ENCODE data around the gene NFIA.

The NFIA gene

DNA sequence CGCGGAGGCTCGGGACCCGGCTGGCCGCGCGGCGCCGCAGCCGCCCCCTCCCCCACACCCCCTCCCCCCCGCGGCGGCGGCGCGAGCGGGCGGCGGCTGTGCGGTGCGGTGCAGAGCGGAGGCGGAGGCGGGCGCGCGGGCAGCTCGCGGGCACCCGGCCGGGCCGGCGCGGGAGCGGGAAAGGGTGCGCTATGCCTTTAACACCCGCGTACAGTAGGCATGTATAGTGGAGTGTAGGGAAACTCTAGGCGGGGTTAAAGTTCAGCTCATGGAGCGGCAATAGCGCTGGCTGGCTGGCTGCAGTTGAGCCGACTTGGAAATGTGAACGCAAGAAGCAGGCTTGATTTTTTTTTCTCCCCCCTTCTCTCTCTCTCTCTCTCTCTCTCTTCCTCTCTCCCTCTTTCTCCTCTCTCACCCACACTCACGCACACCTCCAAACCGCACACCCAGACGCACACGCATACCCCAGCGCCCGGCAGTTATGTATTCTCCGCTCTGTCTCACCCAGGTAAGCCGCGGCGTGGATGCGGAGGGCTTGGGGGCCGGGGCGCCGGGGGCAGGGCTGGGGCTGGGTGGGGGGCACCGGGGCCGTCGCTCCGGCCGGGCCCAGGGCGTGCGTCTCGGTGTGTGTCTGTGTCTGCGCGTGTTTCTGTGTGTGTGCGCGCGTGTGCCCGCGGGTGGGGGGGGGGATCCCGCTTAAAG lies at the start of gene NFIA:
Gene NFIA, plus strand, starts transcription at position 251 of the 702 bp plus-strand sequence.
- DNase-seq: peak; percentile 7 to 11

DNA sequence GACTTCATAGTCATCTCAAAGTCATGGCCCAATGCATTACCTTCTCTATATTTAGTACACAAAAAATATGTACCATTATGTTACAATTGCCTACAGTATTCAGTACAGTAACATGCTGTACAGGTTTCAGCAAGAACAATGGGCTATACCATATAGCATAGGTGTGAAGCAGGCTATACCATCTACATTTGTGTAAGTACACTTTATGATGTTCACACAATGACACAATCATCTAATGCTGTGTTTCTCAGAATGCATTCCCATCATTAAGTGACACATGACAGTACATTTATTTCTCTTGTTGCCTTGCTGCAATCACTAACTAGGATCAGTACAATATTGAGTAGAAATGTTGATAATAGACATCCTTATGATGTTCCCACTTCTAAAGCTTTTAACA lies 46.5 kb upstream of the NFIA start:
- no peak for DNase-seq

- no peak for DNase-seq
These were observed 39.8 kb upstream of the NFIA start for GRCh38 chr1:61042466-61043009.

DNA sequence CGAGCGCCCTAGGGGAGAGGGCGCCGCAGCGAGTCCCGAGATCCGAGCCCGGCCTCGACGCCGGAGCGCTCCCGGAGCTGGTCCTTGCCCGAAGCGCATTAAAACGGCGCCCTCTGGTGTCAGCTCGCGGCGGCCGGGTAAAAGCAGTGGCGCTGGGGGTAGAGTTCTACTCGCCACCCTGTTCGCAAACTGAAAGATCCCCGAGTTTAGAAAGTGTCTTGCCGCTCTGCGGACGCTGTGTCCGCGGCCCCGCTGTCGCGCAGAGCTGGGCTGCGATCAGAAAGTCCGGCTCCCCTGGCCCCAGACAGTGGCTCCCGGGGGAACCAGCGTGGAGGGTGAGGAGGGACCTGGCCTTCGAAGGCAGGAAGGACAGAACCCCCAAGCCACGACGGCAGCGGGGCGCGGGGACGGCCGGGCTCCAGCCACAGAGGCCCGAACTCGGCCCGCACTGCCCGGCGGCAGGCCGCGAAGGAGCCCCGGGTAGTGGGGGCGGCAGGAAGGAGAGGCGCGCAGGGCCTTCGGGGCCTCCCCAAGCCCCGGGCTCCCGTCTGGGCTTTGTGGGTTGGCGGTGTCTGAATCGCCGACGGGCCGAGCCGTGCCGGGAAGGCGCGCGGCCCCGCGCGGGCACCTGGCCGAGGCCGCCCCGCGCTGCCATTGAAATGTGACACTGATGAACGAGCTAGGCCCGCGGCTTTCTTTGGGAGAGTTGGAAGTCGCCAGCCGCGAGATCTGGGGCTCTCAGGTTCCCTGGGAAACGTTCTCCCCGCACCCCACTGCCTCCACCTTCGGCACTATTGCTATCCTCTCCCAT lies 39.1 kb upstream of the NFIA start:
- peak; percentile 73 to 84 for DNase-seq

- no peak for DNase-seq
These were observed 35.9 kb upstream of the NFIA start for GRCh38 chr1:61046434-61046833.

DNA sequence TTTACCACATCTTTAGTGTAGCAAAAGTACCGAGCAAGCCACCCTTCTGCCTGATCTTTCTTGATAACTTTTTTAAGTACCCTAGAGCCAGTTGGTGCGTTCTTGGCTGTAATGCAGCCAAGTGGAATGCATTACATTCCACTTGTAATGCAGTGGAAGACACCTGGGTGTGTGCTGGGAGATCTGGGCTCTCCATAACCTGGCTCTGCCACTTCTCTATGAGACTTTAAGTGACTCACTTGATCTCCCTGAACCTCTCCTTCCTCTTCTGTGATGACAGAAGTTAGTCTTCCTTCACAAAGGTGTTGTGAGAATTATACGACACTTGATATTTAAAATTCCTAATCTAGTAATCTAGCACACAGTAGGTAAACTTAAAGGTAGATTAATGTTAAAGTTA lies 35.3 kb upstream of the NFIA start:
- no peak for DNase-seq

DNA sequence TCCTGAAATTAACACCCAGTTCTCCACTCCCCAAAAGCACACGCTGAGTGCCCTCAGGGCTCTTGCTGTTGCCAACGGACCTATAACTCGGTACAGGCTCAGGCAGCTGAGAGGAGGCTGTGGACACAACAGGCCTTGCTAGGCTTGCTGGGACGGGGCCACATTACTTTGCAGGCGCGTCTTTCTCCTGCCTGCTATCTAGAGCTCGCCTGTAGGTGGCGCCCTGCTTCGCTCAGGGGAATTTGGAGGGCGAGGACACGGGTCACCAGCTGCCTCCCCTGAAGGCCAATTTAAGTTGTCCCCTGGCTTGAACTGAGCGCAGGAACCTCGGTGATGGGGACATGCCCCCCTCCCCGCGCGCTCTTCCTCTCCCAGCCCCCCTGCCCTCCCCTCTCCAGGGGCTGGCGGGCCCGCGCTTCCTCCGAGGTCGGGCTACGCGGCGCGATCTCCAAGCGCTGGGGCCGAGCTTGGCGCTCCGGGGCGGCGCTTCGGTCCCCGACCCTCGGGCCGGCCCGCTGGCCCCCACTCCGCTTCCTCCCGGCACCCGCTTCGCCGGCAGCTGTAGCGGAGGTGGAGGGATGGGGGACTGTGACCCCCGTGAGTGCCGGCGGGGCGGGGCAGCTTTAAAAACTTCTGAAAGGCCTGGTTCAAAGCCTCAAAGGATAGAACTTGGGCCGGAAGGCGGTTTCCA lies 32.4 kb upstream of the NFIA start:
- DNase-seq: peak; percentile 80 to 90

DNA sequence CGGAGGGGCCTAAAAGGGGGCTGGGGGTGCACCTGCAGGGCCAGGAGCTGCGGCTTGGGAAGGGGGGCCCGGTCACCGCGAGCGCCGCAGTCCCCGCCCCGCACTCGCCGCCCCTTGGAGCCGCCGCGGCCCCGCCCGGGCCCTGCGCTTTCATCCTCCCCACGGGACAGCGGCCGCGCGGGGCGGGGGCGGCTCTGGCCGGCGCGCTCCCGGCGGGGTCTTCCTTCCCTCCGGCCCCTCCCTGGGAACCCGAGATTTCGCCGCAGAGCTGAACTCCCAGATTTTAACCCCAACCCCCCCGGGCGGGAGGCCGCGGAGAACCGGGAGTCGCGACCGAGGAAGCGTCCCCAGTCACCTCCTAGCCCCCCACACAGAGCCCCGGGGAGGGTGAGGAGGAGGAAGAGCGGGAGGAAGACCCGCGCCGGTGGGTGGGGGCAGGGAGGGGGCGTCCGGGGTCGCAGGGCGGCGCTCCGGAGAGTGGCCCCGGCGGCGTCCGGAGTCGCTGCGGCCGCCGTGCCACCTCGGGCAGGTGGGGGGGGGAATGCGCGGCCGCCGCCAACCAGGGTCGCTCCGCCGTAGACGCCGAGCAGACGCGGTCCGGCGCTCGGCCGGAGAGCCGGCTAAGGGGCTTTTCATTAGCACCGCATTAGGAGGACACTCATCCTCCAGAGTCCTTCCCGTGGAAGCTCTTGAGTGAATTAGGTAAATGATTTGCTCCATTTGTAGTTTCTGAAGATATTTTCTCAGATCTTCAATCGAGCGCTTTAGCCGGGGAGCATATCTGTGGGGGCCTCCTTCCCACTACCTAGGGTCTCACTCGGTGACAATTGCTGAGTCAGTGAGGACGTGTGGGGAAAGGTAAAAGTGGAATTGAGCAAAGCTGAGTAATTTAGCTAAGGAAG lies 31.6 kb upstream of the NFIA start:
- DNase-seq: peak in 1 of 2 experiments; percentile 16

DNA sequence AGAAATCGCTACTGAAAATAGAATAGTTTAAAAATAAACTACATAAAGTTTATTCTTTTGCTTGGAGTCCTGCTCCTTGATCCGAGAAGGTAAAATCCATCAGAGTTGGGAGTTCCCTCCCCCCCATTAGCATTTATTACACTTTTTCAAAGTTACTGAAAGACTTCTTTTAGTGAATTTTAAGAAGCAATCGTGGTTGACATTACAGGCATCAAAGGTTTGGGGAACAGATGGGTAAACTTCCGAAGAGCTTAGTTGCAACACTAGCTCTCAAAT lies 31.0 kb upstream of the NFIA start:
- DNase-seq: no peak

- no peak for DNase-seq
These were observed 30.5 kb upstream of the NFIA start for GRCh38 chr1:61051719-61052394.

- no peak for DNase-seq
These were observed 29.8 kb upstream of the NFIA start for GRCh38 chr1:61052395-61053225.

GRCh38 chr1:61053226-61053711 lies 29.1 kb upstream of the NFIA start:
- no peak for DNase-seq

DNA sequence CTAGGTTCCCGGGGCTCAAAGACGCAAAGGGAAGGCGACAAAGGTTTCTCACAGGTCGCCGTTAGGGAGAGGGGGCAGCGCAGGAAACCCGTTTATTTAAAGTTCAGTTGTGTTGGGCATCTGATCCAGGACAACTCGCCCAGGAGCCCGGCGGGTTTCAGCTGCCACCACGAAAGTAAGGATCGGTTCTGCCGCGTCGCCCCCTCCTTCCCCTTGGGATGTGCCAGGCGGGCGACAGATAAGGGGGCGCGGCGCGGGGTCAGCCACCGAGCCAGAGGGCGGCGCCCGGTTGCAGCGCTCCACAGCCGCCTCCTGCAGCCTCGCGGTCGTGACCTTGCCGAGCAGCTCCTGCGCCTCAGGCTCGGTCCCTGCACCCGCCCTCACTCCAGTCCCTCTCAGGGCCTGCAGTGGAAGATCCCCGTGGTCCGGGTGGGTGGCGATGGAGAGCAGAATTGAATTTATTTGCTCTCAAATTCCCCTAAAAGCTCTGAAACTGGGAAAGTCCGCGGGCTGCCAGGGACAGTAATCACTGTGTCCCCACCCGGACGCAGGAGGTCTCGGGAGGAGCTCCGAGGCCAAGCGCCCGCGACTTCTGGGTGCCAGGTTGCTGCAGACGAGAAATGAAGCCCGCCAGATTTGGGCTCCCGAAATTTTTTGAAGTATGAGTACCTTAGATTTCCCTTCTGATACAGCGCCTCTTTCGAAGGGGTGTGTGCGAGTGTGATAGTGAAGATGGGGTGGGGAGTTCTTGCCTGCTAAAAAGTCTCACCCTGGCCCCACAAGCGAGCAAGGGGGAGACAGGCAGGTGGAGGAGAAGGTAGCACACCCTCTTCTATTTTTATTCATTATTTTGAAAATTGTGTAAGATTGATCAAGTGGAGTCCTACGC lies 28.4 kb upstream of the NFIA start:
- DNase-seq: no peak

DNA sequence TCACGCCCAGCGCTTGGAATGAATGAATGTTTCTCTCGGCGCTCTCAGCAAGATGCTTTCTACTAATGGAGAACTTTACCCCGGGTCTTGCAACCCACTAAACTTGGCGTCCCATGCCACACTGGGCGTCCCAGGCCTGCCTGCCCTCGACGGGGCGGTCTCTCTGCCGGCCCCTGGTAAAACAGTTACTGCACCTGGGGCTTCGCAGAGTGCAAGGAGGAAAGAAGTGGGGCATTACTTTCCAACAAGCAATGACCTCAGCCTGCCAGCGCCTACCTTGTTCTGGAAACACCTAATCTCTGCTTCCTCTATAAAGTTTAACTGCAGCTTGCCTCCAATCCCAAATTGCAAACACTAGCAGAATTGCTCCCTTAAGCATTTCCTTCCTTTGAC lies 27.8 kb upstream of the NFIA start:
- DNase-seq: no peak

GRCh38 chr1:61055110-61055614 lies 27.2 kb upstream of the NFIA start:
- DNase-seq: no peak

GRCh38 chr1:61056196-61056572 lies 26.2 kb upstream of the NFIA start:
- DNase-seq: no peak

GRCh38 chr1:61056573-61057439 lies 25.6 kb upstream of the NFIA start:
- DNase-seq: peak in 1 of 2 experiments; percentile 51

DNA sequence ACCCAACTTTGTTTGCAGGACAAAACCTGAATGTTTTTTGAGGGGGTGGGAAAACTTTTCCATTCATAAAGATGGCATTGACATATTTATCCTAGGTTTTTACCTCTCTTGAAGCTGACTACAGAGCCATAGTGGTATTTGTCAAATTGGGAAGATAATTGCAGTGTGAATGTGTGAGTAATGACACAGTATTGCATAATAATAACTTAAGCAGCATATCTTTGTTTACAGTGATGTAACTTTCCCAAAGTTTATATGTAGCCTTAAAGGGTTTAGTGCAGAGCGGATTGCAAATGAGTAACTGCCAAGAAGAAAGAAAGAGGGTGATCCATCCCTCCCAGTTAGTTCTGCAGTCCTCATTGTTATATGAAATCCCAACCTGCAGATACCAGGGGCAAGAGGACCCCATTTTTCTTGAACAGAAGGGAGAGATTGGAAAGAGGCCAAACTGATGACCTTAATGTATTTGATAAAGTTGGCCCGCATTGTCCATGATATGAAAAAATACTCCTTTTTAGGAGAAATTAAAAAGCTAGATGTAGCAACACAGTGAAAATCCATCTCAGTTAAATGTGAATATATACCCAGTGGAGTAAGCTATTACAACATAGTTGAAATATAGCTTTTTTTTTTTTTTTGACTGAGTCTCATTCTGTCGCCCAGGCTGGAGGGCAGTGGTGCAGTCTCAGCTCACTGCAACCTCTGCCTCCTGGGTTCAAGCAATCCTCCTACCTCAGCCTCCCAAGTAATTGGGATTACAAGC lies 23.7 kb upstream of the NFIA start:
- DNase-seq: no peak
